HG02588 (cell line): ENCODE results near the gene GOPC.

Experiments
- ATAC-seq: cut with Tn5 transposase; IDR thresholded peaks from one replicate; pipeline ENCODE4 v1.9.1; 2021; ENCODE audit warnings: mild to moderate bottlenecking, moderate library complexity; ENCODE audit not compliant: unreplicated experiment

Gene GOPC

DNA sequence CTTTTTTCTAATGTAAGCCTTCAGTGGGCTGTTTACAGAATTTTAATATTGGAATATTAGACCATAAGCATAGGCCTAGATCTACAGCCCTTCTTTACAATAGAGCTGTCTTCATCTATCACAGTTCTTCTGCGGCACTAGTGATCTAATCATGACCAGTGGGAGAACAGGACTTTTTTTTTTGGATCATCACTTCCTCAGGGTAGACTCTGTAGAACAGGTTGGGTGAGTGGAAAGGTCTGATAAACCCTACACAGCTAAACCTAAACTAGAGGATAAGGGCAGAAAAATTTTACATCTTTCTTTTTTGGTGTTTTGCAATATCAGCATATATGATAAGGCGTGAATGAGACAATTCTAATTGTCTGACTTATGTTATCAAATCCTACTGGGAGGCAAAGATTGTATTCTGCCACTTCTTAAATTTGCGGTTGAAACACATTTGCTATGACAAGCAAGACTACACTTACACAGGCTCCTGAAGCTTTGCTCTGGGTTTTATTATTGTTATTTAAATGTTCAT lies 52.2 kb downstream of the GOPC start:
- ATAC-seq, result no peak

- no peak for ATAC-seq
Observed at GRCh38 chr6:117549611-117550010, 52.7 kb downstream of the GOPC start.

- no peak for ATAC-seq
Observed at GRCh38 chr6:117548797-117549301, 53.5 kb downstream of the GOPC start.

- peak; percentile 57 for ATAC-seq
Observed at GRCh38 chr6:117547688-117548621, 54.4 kb downstream of the GOPC start.

- ATAC-seq, result no peak
Observed at GRCh38 chr6:117546674-117547073, 55.6 kb downstream of the GOPC start.

GRCh38 chr6:117545161-117545595 lies 57.1 kb downstream of the GOPC start:
- no peak for ATAC-seq

- ATAC-seq, result no peak
Observed at GRCh38 chr6:117544716-117545115, 57.6 kb downstream of the GOPC start.

DNA sequence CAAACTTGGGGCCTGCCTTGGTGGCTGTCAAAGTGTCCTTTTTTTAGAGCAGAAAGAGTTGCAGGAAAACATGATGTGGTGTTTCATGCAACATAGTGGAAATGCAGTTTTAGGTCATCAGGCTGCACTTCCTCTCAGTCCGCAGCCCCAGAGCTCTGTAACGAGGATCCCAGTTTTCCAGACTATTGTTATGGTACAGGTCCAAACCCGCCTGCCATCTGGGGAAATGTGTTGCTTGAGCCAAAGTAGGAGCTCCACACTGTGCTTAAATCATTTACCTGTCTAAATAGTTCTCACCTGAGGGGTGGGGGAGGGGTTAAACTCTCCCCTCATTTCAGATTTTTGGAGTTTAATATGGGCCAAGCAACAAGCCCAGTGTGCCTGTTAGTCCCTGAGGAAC lies 59.8 kb downstream of the GOPC start:
- no peak for ATAC-seq

GRCh38 chr6:117540670-117541069 lies 61.6 kb downstream of the GOPC start:
- no peak for ATAC-seq

DNA sequence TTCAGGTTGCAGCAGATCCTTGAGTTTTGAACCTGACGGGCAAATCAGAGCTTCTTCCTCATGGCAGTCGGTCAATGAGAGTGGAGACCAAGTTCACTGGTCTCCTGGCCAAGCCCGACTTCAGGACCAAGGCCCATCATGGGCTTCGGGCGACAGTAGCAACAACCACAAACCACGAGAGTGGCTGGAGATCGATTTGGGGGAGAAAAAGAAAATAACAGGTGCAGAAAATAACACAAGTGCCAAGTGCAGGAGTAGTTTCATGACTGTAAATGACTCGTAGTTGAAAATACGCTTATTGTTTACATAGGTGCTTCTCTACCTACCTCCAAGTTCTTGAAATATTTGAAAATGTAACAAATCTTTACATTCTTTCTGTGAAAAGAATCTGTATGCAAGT lies 63.7 kb downstream of the GOPC start:
- no peak for ATAC-seq

GRCh38 chr6:117536317-117536716 lies 66.0 kb downstream of the GOPC start:
- no peak for ATAC-seq

GRCh38 chr6:117534974-117535373 lies 67.3 kb downstream of the GOPC start:
- no peak for ATAC-seq

DNA sequence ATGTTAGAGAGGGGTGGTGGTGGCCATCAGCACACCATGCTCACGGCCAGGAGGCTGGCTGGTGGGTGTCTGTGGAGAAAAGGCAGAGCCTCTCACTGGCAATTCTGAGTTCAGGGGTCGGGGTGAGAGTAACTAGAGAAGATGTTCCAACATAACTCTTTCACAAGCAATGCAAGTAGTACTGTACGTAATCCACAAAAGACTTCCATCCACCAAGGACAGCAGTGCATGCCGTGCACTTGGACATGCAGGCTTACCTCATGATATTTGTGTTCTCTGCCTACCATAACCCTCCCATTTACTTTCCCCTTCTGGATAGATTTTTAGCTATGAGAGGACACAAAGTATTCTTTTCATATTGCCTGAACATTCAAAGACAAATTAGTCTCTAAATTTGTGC lies 68.5 kb downstream of the GOPC start:
- ATAC-seq, result no peak

- ATAC-seq, result no peak
Observed at GRCh38 chr6:117531809-117532725, 70.2 kb downstream of the GOPC start.

- ATAC-seq, result no peak
Observed at GRCh38 chr6:117531346-117531745, 71.0 kb downstream of the GOPC start.

DNA sequence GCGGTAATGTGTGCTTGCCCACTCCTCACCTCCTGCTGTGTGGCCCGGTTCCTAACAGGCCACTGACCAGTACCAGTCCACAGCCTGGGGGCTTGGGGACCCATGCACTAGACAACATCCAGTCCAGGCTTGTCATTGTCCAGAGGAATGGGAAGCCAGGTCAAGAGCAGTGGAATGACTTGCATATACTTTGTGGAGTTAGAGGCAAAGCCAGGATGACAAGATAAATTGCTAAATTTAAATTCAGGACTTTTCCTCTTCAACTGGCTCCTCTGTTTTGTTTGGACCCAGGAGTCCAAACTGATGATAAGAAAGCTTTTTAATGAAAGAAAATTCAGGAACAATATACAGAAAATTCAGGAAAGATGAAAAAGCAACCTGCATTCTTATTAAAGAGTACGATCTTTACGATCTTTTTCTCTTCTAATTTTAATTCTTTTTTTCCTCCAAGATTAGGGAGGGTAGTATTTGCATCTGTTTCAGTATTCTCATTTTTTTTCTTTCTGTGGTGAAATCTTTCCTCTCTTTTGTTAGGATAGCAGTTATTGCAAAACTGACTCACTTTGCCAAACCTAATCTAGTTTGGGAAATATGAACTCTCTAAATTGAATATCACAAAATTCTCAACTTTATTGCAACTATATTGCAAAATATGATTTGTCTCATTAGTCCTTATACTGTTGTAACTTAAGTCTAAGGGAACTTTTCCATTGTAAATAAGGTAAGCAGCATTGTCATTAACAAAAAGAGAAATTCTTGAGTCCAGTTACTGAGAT lies 71.7 kb downstream of the GOPC start:
- ATAC-seq, result no peak

GRCh38 chr6:117525607-117526006 lies 76.7 kb downstream of the GOPC start:
- no peak for ATAC-seq

DNA sequence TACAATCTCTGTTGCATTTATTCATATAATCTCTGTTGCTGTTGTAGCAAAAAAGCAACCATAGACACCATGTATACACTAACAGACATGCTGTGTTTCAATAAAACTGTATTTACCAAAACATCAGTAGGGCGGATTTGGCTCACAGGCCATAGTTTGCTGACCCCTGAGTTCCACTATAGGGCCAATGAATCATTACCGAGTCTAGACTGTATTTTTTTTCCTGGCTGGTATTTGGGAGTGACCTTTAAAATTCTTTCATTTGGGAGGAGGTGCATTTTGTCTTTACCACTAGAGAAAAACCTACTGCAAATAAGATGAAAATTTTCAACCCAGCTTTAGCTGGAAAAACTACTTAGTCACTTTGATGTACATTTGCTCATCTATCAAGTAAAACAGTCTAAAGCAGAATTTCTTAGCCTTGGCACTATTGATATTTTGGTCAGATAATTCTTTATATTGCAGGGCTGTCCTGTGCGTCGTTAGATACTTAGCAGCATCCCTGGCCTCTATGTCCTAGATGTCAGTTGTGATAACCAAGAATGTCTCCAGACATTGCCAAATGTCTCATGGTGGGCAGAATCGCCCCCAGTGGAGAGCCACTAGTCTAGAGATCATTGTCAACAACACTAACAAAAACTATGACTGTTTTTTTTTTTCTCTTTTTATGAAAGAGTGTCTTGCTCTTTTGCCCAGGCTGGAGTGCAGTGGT lies 80.4 kb downstream of the GOPC start:
- no peak for ATAC-seq

- ATAC-seq, result no peak
Observed at GRCh38 chr6:117520603-117521395, 81.5 kb downstream of the GOPC start.
